ENCODE measurements around the gene TRAF1. TPM values are rescaled to one million over a fixed set of nuclear protein-coding genes. Genes with fewer than 3 reads are reported as not detected.

TRAF1 gene
- total and polyA plus RNA-seq, 2 donors (not counting 1 experiment from before 2014, with no cell fraction given), result 12.2 to 19.5 TPM

- Mint-ChIP-seq H3K9me3 (ENCODE audit: insufficient read depth) (no peaks in the 10 kb centered on the region), H3K27ac (peak overlapping the region; percentile 80), H3K4me1 (peaks cover 37% of the 10 kb centered on the region), H3K27me3 (peaks cover 6% of the 10 kb centered on the region), H3K4me3 (peak overlapping the region; percentile 86)
- ChIA-PET POLR2A (no interaction called here), CTCF (interaction anchor here (1.3 to 8.8 kb wide), 2 partner anchors 54 to 61 kb away, joined by 4 to 81 read pairs; no protein-coding TSS in a partner anchor)
- intact Hi-C loops (cut with micrococcal nuclease), result no loop called here
- H4K20me1 ChIP-seq (ENCODE audit: control insufficient read depth, insufficient read depth, low read length, poor library complexity, severe bottlenecking), result no peaks in the 10 kb centered on the region
- H3K4me2 ChIP-seq (replicated peaks; ENCODE audit: low read depth, low read length, poor library complexity, severe bottlenecking), result no peak overlapping the region
- no peak for ATAC-seq (ENCODE audit: low read depth)
- peak overlapping the region; percentile 47 to 69 for H3K27ac ChIP-seq (ENCODE audit: low read length in 2 of 2)
- WGBS (ENCODE audit: insufficient coverage), result 90% methylated on average over 4 of the region's 4 CpGs
- H3K4me3 ChIP-seq (ENCODE audit: control extremely low read depth in 1 of 5, extremely low read depth in 1 of 5, insufficient read depth in 1 of 5, low read depth in 2 of 5, low read length in 4 of 5), result no peak overlapping the region
- no peak overlapping the region for H2AFZ ChIP-seq (ENCODE audit: insufficient read depth, low read depth, low read length, poor library complexity, severe bottlenecking)
- TF ChIP-seq, protein P1, sequence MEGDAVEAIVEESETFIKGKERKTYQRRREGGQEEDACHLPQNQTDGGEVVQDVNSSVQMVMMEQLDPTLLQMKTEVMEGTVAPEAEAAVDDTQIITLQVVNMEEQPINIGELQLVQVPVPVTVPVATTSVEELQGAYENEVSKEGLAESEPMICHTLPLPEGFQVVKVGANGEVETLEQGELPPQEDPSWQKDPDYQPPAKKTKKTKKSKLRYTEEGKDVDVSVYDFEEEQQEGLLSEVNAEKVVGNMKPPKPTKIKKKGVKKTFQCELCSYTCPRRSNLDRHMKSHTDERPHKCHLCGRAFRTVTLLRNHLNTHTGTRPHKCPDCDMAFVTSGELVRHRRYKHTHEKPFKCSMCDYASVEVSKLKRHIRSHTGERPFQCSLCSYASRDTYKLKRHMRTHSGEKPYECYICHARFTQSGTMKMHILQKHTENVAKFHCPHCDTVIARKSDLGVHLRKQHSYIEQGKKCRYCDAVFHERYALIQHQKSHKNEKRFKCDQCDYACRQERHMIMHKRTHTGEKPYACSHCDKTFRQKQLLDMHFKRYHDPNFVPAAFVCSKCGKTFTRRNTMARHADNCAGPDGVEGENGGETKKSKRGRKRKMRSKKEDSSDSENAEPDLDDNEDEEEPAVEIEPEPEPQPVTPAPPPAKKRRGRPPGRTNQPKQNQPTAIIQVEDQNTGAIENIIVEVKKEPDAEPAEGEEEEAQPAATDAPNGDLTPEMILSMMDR (IDR thresholded peaks at IDR 0.05), result no peak
- TF ChIP-seq EZH2 (IDR thresholded peaks at IDR 0.05; ENCODE audit: borderline replicate concordance, insufficient read depth, low read depth, low read length, poor library complexity, severe bottlenecking), result no peak
- H3K27me3 ChIP-seq (replicated peaks in 1 of 4; ENCODE audit: control extremely low read depth in 1 of 4, control insufficient read depth in 3 of 4, insufficient read depth in 4 of 4, low read length in 3 of 4), result peaks cover 0 to 3% (median 0%) of the 10 kb centered on the region in 4 experiments
- peaks cover 27 to 35% of the 10 kb centered on the region in 2 donors for H3K4me1 ChIP-seq (ENCODE audit: control insufficient read depth in 2 of 2, insufficient read depth in 2 of 2, low read length in 2 of 2)
- no peaks in the 10 kb centered on the region for H3K79me2 ChIP-seq (ENCODE audit: control insufficient read depth, insufficient read depth, low read length)
- H3K9me3 ChIP-seq (ENCODE audit: control extremely low read depth in 1 of 3, control insufficient read depth in 2 of 3, insufficient read depth in 1 of 3, low read length in 2 of 3), result no peaks in the 10 kb centered on the region
- peaks cover 0 to 3% of the 10 kb centered on the region in 2 experiments for H3K36me3 ChIP-seq (replicated peaks in 1 of 2; ENCODE audit: control extremely low read depth in 1 of 2, control insufficient read depth in 1 of 2, extremely low read depth in 1 of 2, insufficient read depth in 2 of 2, low read length in 1 of 2)
- DNase-seq, result no peak
- no peak overlapping the region for H3K9ac ChIP-seq (ENCODE audit: low read length)
These were observed 51.4 kb downstream of the TRAF1 start for GRCh38 chr9:120875195-120875565.

All from B cell (primary cell).